Fibroblast of villous mesenchyme (primary cell): ENCODE results near the gene TES. TPM values are rescaled to one million over a fixed set of nuclear protein-coding genes. Genes with fewer than 3 reads are reported as not detected.
A peak's percentile ranks its signal among the peaks of the same experiment; 100 is the strongest.

Experiments
- DNase-seq: peaks from one replicate; pipeline ENCODE4 v3.0.0-alpha.2; 2010; ENCODE audit warnings: low read depth
- H3K4me3 ChIP-seq: 2 replicates; pipeline ENCODE4 v1.5.1; 2011; ENCODE audit warnings: low read depth, mild to moderate bottlenecking, low read length
- total RNA-seq: library from RNA; depleted of rRNA; stranded (reverse); fragments of >200 nt; gene quantifications from 2 replicates; pipeline ENCODE4 v1.2.3, GENCODE V29; 2012
- TF ChIP-seq, protein P1 (sequence below): IDR thresholded peaks from 2 replicates; pipeline ENCODE4 v1.5.1; 2012; ENCODE audit warnings: low read depth, mild to moderate bottlenecking, low read length; ENCODE audit not compliant: insufficient read depth

The TES gene
- total RNA-seq, 1 donor: 93.3 TPM

DNA sequence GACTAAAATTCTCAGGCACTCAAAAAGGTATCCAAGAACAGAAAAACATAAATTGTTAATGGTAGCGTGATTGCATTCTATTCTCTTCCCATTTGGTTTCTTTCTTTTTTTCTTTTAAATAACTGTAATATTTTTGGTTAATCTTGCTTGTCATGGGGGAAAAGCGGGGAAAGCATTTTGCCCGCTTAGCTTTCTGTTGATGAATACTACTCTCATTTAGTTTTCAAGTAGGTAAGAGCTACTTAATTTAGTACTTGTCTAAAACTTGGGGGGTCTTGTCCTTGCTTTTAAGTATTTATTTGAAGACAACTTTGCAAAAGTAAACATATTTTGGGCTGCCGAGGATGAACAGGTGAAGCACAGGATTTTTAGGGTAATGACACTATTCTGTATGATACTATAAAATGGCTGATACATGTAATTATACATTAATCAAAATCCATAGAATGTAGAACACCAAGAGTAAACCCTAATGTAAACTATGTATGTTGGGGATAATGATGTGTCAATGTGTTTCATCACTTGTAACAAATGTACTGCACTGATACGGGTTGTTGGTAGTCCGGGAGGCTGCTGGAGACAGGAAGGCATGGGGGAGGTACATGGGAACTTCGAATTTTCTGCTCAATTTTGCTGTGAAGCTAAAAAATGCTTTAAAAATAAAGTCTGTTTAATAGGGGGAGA, 1.7 kb downstream of the TES start:
- H3K4me3 ChIP-seq: peak overlapping the region; percentile 81
- TF ChIP-seq, protein P1, sequence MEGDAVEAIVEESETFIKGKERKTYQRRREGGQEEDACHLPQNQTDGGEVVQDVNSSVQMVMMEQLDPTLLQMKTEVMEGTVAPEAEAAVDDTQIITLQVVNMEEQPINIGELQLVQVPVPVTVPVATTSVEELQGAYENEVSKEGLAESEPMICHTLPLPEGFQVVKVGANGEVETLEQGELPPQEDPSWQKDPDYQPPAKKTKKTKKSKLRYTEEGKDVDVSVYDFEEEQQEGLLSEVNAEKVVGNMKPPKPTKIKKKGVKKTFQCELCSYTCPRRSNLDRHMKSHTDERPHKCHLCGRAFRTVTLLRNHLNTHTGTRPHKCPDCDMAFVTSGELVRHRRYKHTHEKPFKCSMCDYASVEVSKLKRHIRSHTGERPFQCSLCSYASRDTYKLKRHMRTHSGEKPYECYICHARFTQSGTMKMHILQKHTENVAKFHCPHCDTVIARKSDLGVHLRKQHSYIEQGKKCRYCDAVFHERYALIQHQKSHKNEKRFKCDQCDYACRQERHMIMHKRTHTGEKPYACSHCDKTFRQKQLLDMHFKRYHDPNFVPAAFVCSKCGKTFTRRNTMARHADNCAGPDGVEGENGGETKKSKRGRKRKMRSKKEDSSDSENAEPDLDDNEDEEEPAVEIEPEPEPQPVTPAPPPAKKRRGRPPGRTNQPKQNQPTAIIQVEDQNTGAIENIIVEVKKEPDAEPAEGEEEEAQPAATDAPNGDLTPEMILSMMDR: no peak
- peak; percentile 73 for DNase-seq

- TF ChIP-seq, protein P1: no peak
- H3K4me3 ChIP-seq: peak overlapping the region; percentile 81
- DNase-seq: peak; percentile 93
Observed at GRCh38 chr7:116212869-116213268, 2.5 kb downstream of the TES start.

- DNase-seq: peak; percentile 79
- TF ChIP-seq, protein P1: no peak
- H3K4me3 ChIP-seq: no peak overlapping the region
Observed at GRCh38 chr7:116213361-116214130, 3.2 kb downstream of the TES start.

DNA sequence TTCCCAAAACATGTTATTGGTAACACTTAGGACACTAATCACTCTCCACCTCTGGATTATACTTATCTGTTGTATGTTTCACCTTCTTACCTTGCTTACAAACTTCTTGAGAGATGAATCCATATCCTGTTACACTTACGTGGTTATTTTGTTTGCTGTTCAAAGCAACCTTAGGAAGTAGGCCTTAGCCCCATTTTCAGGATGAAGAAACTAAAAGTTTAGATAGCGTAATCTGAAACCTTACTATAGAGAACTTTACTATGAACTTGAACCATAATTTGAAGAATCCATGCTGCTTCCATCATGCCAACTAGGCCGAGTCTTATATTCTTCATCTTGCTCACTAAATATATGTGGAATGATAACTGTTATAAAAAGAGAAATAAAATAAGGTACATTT, 4.6 kb downstream of the TES start:
- DNase-seq: no peak
- TF ChIP-seq, protein P1: no peak
- no peak overlapping the region for H3K4me3 ChIP-seq

DNA sequence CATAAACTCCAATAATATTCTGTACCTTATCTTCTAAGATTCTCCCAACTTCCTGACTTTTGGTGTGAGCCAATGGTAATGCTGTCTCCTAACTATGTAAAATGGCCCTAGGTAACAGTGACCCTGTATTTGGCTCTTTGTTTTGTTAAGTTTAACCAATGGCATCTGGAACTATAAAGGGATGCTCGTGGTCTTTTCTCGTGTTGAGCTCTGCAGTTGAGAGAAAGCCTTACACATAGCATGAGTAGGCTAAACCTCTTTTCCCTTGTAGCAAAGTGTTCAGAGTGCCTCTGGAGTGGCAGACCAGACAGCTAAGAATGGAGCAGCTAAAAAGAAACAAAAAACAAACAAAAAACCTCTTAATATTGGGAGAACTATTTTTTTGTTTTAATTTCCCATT, 5.2 kb downstream of the TES start:
- DNase-seq: no peak
- TF ChIP-seq, protein P1: no peak

DNA sequence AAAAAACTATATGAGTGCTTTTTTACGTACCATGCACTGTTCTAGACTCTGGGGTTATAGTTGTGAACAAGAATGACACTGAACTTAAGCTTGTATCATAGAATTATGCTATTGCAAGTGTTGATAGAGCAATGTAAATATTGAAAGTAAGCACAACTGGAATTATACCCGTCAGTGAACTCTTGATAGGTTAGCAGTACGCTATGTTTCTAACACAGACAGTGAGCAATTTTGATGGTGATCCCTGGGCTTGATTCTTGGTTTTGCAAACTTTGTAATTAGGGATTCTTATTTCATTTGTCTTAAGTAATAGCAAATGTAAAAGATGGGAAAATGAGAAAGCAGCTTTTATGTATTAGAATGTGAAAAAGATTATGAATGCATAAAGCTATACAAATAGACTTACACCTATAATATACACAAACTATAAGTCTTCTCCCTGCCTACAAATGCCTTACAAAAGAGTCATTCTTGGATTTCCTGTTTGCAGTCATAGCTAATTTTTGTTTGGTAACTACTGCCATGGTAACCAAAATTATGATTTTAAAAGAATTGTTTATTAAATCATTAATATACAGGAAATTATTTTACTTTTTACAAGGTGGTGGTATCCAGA, 6.7 kb downstream of the TES start:
- TF ChIP-seq, protein P1: no peak
- peak; percentile 52 for DNase-seq

More for the DNA sequence above, 5.2 kb downstream of the TES start:
- no peak overlapping the region for H3K4me3 ChIP-seq

More for the DNA sequence above, 6.7 kb downstream of the TES start:
- H3K4me3 ChIP-seq: no peak overlapping the region
